DMS114 treated with DMSO at 0.1 percent for 48 hours (cell line): ENCODE results near the gene SLC6A20.

Source experiments
- DNase-seq: peaks from one replicate; lab custom pipeline; 2025; ENCODE audit not compliant: unreplicated experiment; lab: John Stamatoyannopoulos, UW

The SLC6A20 gene

GRCh38 chr3:45730409-45731154 is 65.8 kb downstream of the SLC6A20 start:
- DNase-seq, result no peak

GRCh38 chr3:45729614-45730013 is 66.7 kb downstream of the SLC6A20 start:
- no peak for DNase-seq

- no peak for DNase-seq
These were observed 71.4 kb downstream of the SLC6A20 start for GRCh38 chr3:45724911-45725310.

- DNase-seq, result no peak
These were observed 76.5 kb downstream of the SLC6A20 start for GRCh38 chr3:45719655-45720487.

GRCh38 chr3:45716790-45717336 is 79.5 kb downstream of the SLC6A20 start:
- DNase-seq, result no peak

GRCh38 chr3:45715945-45716344 is 80.4 kb downstream of the SLC6A20 start:
- DNase-seq, result no peak

GRCh38 chr3:45712434-45713110 is 83.8 kb downstream of the SLC6A20 start:
- no peak for DNase-seq

GRCh38 chr3:45711931-45712330 is 84.4 kb downstream of the SLC6A20 start:
- no peak for DNase-seq

GRCh38 chr3:45705839-45706808 is 90.2 kb downstream of the SLC6A20 start:
- no peak for DNase-seq
